Vagina (tissue), 2 donors: ENCODE results near the gene TFF1. TPM values are rescaled to one million over a fixed set of nuclear protein-coding genes. Genes with fewer than 3 reads are reported as not detected.

Experiments used
- DNase-seq, 2 donors: peaks; one replicate each; pipeline ENCODE4 v3.0.0-alpha.2; 2017; ENCODE audit errors: extremely low spot score in 2 of 2
- H3K27ac ChIP-seq: fragments of 200-600 bp; sonication (generic); one replicate; pipeline ENCODE4 v1.5.1; 2019
- H3K27me3 ChIP-seq: fragments of 200-600 bp; sonication (generic); one replicate; pipeline ENCODE4 v1.5.1; 2019
- H3K36me3 ChIP-seq, 2 donors: fragments of 200-600 bp; sonication (generic); one replicate each; pipeline ENCODE4 v1.5.1; 2017 to 2019
- H3K4me1 ChIP-seq: fragments of 200-600 bp; sonication (generic); one replicate; pipeline ENCODE4 v1.5.1; 2019
- H3K4me3 ChIP-seq, 2 donors: fragments of 200-600 bp; sonication (generic); 1 replicate in 1 of 2; 2 replicates in 1 of 2; pipeline ENCODE4 v1.5.1; 2016 to 2019
- H3K9me3 ChIP-seq: fragments of 200-600 bp; sonication (generic); one replicate; pipeline ENCODE4 v1.5.1; 2019
- CTCF ChIP-seq, 3 experiments: fragments of 450-650 bp in 2 of 3; fragments of 200-600 bp in 1 of 3; sonication (generic) in 1 of 3; IDR thresholded peaks; one replicate each; pipeline ENCODE4 v1.5.1; 2017 to 2019; ENCODE audit warnings: antibody characterized with exemption in 3 of 3, mild to moderate bottlenecking in 2 of 3, moderate library complexity in 2 of 3
- POLR2A ChIP-seq, 2 donors: fragments of 450-650 bp; IDR thresholded peaks; one replicate each; pipeline ENCODE4 v1.6.1; 2017; ENCODE audit warnings: antibody characterized with exemption in 2 of 2, mild to moderate bottlenecking in 2 of 2, moderate library complexity in 2 of 2
- POLR2AphosphoS5 ChIP-seq, 2 donors: sonication (generic); formaldehyde crosslinking; IDR thresholded peaks; one replicate each; pipeline ENCODE4 v1.9.0; 2017; ENCODE audit warnings: antibody characterized with exemption in 2 of 2, mild to moderate bottlenecking in 2 of 2, low read depth in 1 of 2; ENCODE audit not compliant: insufficient read depth in 1 of 2
- intact Hi-C: fragments of 100-400 bp; cut with DNase I; formaldehyde crosslinking; loops from one replicate; pipeline ENCODE4 v1.15.1; 2023
- total RNA-seq: library from RNA; depleted of rRNA; stranded (reverse); fragments of >200 nt; gene quantifications from one replicate; pipeline ENCODE4 v1.2.3, GENCODE V29; 2016

TFF1 gene
- total RNA-seq, 1 donor from 2014 or later: not detected

GRCh38 chr21:42389449-42389835 lies 23.1 kb upstream of the TFF1 start:
- no peaks in the 10 kb centered on the region for H3K27me3 ChIP-seq
- no peaks in the 10 kb centered on the region for H3K4me1 ChIP-seq
- no peaks in the 10 kb centered on the region for H3K36me3 ChIP-seq
- intact Hi-C loops: no loop called here
- no peak overlapping the region for H3K4me3 ChIP-seq
- H3K27ac ChIP-seq: no peak overlapping the region
- DNase-seq: no peak
- TF ChIP-seq CTCF (IDR thresholded peaks at IDR 0.05) (no peak), POLR2A (IDR thresholded peaks at IDR 0.05) (no peak), POLR2AphosphoS5 (IDR thresholded peaks at IDR 0.05; ENCODE audit: insufficient read depth in 1 of 2, low read depth in 1 of 2) (no peak)
- no peaks in the 10 kb centered on the region for H3K9me3 ChIP-seq

GRCh38 chr21:42388740-42389448 lies 22.6 kb upstream of the TFF1 start:
- no peak for DNase-seq
- no peak for TF ChIP-seq CTCF (IDR thresholded peaks at IDR 0.05)
- no peak for TF ChIP-seq POLR2A (IDR thresholded peaks at IDR 0.05)
- TF ChIP-seq POLR2AphosphoS5 (IDR thresholded peaks at IDR 0.05; ENCODE audit: insufficient read depth in 1 of 2, low read depth in 1 of 2): no peak
- no peaks in the 10 kb centered on the region for H3K4me1 ChIP-seq
- H3K4me3 ChIP-seq: no peak overlapping the region
- H3K36me3 ChIP-seq: no peaks in the 10 kb centered on the region
- H3K27ac ChIP-seq: no peak overlapping the region
- no peaks in the 10 kb centered on the region for H3K9me3 ChIP-seq
- intact Hi-C loops: no loop called here
- no peaks in the 10 kb centered on the region for H3K27me3 ChIP-seq

- TF ChIP-seq CTCF (IDR thresholded peaks at IDR 0.05) (no peak), POLR2AphosphoS5 (IDR thresholded peaks at IDR 0.05; ENCODE audit: insufficient read depth in 1 of 2, low read depth in 1 of 2) (no peak), POLR2A (IDR thresholded peaks at IDR 0.05) (no peak)
- no peak overlapping the region for H3K27ac ChIP-seq
- H3K36me3 ChIP-seq: no peaks in the 10 kb centered on the region
- H3K4me1 ChIP-seq: no peaks in the 10 kb centered on the region
- H3K27me3 ChIP-seq: no peaks in the 10 kb centered on the region
- intact Hi-C loops: no loop called here
- no peak for DNase-seq
- no peaks in the 10 kb centered on the region for H3K9me3 ChIP-seq
- H3K4me3 ChIP-seq: no peak overlapping the region
Observed at GRCh38 chr21:42387843-42388340, 21.6 kb upstream of the TFF1 start.

- intact Hi-C loops: no loop called here
- TF ChIP-seq POLR2AphosphoS5 (IDR thresholded peaks at IDR 0.05; ENCODE audit: insufficient read depth in 1 of 2, low read depth in 1 of 2) (no peak), CTCF (IDR thresholded peaks at IDR 0.05) (no peak), POLR2A (IDR thresholded peaks at IDR 0.05) (no peak)
- Histone ChIP-seq H3K9me3 (no peaks in the 10 kb centered on the region), H3K27me3 (no peaks in the 10 kb centered on the region), H3K36me3 (no peaks in the 10 kb centered on the region), H3K4me3 (no peak overlapping the region), H3K27ac (no peak overlapping the region), H3K4me1 (no peaks in the 10 kb centered on the region)
- no peak for DNase-seq
Observed at GRCh38 chr21:42387164-42387563, 20.8 kb upstream of the TFF1 start.

- Histone ChIP-seq H3K27me3 (no peaks in the 10 kb centered on the region), H3K9me3 (no peaks in the 10 kb centered on the region), H3K4me1 (no peaks in the 10 kb centered on the region), H3K27ac (no peak overlapping the region), H3K4me3 (no peak overlapping the region), H3K36me3 (no peaks in the 10 kb centered on the region)
- TF ChIP-seq POLR2AphosphoS5 (IDR thresholded peaks at IDR 0.05; ENCODE audit: insufficient read depth in 1 of 2, low read depth in 1 of 2) (no peak), POLR2A (IDR thresholded peaks at IDR 0.05) (no peak), CTCF (IDR thresholded peaks at IDR 0.05) (no peak)
- intact Hi-C loops: no loop called here
- no peak for DNase-seq
Observed at GRCh38 chr21:42386034-42386591, 19.8 kb upstream of the TFF1 start.
